ENCODE results near the gene CLMN. TPM values are rescaled to one million over a fixed set of nuclear protein-coding genes. Genes with fewer than 3 reads are reported as not detected.

Gene CLMN
- total RNA-seq, 4 donors from 2014 or later: 20.7 to 56.5 (median 29.7) TPM

DNA sequence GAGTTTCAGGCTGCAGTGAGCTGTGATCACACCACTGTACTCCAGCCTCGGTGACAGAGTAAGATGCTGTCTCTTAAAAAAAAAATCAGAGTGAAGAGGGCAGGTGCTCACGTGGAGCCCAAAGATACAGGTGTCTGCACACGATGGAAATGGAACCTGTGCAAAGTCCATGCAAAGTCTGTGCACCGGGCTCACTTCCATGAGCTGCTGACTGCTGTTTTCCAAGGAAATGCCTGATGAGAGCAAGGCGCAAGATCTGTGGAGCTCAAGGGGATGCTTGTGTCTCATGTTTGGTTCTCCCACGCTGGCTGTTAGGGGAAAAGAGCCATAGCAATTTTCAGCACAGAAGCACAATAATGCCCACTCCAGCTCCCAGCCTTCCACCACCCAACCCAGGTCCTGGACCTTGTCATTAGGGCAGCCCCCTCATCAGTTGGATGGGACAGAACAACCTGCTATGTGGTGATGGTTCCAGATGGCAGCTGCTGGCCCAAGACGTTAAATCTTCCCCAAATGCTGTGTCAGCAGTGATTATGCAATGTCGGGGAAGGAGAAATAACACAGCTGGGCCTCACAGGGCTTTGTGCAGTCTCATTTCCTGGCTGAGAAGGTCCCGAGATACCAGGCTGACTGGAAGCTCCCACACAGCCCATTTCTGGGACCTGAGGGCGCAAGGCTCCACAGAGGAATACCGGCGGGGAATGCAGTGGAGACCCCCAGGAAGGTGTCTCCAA, 134.5 kb downstream of the CLMN start:
- TF ChIP-seq, protein P1, sequence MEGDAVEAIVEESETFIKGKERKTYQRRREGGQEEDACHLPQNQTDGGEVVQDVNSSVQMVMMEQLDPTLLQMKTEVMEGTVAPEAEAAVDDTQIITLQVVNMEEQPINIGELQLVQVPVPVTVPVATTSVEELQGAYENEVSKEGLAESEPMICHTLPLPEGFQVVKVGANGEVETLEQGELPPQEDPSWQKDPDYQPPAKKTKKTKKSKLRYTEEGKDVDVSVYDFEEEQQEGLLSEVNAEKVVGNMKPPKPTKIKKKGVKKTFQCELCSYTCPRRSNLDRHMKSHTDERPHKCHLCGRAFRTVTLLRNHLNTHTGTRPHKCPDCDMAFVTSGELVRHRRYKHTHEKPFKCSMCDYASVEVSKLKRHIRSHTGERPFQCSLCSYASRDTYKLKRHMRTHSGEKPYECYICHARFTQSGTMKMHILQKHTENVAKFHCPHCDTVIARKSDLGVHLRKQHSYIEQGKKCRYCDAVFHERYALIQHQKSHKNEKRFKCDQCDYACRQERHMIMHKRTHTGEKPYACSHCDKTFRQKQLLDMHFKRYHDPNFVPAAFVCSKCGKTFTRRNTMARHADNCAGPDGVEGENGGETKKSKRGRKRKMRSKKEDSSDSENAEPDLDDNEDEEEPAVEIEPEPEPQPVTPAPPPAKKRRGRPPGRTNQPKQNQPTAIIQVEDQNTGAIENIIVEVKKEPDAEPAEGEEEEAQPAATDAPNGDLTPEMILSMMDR (IDR thresholded peaks at IDR 0.05; ENCODE audit: low read depth): no peak

DNA sequence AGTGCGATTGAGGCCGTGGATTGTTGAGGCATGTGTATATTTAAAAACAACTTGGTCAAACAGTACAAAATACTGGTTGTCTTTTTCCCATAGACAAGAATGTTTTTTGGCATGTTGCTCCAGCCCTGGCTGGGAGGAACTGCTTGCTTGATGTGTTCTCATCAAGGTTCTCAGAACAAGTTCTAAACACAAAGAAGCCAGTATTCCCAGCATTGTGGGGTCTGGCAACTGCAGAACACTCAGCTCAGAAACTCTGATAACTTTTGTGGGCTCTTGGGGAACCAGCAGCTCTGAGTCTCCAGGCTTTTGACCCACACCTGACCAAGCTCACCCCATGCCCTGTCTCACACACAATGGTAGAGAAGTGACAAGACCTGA, 135.3 kb downstream of the CLMN start:
- TF ChIP-seq, protein P1 (IDR thresholded peaks at IDR 0.05; ENCODE audit: low read depth): no peak

DNA sequence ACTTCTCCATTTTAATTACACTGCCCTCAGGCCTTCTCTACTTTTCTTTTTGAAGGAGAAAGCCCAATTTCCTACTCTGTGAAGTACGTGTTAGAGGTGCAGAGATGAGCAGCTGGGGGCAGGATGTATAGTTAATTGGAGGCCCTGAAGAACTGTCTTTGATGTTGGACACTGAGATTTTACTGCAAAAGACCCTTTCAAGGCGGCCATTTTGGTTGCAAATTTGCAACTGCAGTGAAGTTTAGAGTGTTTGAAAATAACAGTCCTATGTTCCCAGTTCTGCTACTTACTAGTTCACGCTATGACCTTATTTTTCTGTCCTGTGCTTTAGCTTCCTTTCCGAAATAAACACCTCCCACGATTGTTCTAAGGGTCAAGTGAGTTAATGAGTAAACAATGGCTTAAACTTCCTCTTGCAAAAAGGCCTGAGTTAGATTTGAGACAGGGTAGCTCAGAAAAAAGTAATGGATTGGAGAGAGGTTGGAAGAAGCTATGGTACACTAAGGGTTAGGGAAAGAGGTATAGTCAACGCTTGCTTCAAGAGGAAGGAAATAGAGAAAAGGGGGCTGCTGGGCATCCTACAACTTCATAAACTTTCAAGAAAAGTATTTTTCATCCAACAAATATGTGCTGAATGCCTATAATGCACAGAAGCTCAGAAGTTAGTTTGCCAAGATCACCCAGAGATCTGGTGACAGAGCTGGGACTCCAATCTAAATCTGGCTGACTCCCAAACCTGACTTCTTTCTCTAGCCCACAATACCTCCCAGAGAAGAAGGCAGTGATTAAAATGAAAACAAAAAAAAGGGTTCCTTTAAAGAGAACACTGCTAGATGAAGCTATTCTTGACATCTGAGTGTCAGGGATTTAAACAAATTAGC, 135.9 kb downstream of the CLMN start:
- TF ChIP-seq, protein P1 (IDR thresholded peaks at IDR 0.05; ENCODE audit: low read depth): no peak

DNA sequence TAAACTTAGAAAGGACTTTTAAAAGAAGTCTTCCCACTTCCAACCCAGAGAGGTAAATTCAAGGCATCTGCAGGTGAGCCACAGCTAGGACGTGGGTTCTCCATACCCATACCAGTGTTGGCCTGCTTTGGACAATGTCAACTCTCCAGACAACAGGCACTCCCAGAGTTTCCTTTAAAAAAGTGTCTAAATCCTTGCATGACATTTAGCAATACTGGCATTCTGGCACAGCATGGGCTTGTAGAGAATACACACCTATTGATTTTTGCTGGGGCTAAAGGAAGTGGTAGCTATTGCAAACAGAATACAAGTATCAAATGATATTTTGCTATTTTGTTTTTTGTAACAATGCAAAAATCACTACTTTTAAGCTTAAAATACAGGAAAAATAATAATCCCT, 136.6 kb downstream of the CLMN start:
- TF ChIP-seq, protein P1 (IDR thresholded peaks at IDR 0.05; ENCODE audit: low read depth): no peak

DNA sequence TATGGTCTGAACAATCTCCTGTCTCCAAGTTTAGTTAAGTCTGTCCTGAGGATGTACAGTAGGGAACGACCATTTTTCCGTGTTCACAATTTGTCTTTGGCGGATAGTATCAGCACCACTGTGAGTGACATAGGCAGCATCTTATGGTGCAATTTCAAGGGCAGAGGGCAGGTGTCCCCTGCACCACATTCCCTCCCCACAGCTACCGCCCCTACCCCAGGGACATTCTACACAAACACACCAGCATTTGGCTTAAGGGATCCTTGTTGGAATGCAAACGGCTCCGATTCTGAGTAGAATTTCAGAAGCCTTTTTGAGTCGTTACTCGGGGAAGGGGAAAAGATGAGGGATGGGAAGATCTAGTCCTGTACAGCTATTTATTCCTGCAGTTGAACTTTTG, 137.3 kb downstream of the CLMN start:
- TF ChIP-seq, protein P1 (IDR thresholded peaks at IDR 0.05; ENCODE audit: low read depth): no peak

DNA sequence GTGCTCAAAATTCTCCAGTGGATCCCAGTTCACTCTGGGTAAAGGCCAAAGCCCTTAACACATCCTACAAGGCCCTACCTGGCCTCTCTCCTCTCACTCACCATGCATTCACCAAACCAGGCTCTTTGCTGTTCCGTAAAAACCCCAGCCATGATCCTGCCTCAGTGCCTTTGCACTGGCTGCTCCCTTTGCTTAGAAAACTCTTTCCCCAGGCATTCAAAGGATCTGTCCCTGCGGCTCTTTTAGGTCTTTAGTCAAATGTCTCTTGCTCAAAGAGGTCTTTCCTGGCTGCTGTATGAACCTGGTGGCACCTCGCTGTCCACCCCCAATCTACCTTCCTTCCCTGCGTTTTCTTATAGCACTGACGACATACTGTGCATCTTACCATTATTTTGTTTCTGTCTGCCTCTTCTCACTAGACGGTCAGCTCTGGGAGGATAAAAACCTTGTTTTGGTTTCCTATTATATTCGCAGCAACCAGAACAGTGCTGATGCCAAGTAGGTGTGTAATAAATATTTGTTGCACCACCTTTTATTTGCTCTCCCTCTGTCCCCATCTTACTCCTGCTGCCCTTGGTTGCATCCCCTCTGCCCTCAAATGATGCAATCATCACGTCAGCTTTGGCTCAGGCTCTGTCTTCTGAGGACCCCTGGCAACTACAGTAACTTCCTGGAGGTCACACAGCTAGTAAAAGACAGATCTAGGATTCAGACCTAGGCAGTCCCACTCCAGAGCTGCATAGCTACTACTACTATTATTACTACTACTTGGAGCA, 138.6 kb downstream of the CLMN start:
- TF ChIP-seq, protein P1 (IDR thresholded peaks at IDR 0.05; ENCODE audit: low read depth): no peak
